Measurements from ENCODE around the gene ADCY9. TPM values are rescaled to one million over a fixed set of nuclear protein-coding genes. Genes with fewer than 3 reads are reported as not detected.
A peak's percentile ranks its signal among the peaks of the same experiment; 100 is the strongest.
"Not testable (repeated sequence)": the region's sequence is repeated elsewhere in the genome, so short reads cannot be mapped to it uniquely, and the experiment has no call there.

The ADCY9 gene
- total and polyA plus RNA-seq, 3 experiments from 2014 or later: 1.2 to 9.2 (median 8.2) TPM

GRCh38 chr16:4046221-4046620 is 70.0 kb downstream of the ADCY9 start:
- peaks cover 0 to 2% (median 0%) of the 10 kb centered on the region in 3 donors for H3K36me3 Mint-ChIP-seq
- peak overlapping the region in 1 of 8 donors; percentile 56 for H3K27ac Mint-ChIP-seq
- H3K4me1 Mint-ChIP-seq: peaks cover 4 to 18% (median 9%) of the 10 kb centered on the region in 3 donors
- H3K36me3 ChIP-seq (ENCODE audit: insufficient read depth, low read length): no peaks in the 10 kb centered on the region
- no peak overlapping the region for H3K27ac ChIP-seq (ENCODE audit: low read depth, low read length)
- DNase-seq: no peak
- POLR2A ChIA-PET: no interaction called here
- CTCF ChIA-PET: interaction anchor here (0.9 kb wide), 1 partner anchor 208 kb away, joined by 3 read pairs; no protein-coding TSS in a partner anchor
- no peak overlapping the region for H3K4me3 Mint-ChIP-seq
- no peaks in the 10 kb centered on the region for H3K27me3 ChIP-seq (ENCODE audit: insufficient read depth, low read length, poor library complexity, severe bottlenecking)
- no peaks in the 10 kb centered on the region for H3K9me3 ChIP-seq (ENCODE audit: low read length)
- no peaks in the 10 kb centered on the region for H3K9me3 Mint-ChIP-seq
- H3K27me3 Mint-ChIP-seq: peaks cover 0 to 6% of the 10 kb centered on the region in 2 donors
- no peaks in the 10 kb centered on the region for H3K4me1 ChIP-seq (ENCODE audit: insufficient read depth, low read length)
- no peak overlapping the region for H3K4me3 ChIP-seq (ENCODE audit: low read length)

- POLR2A ChIA-PET, CTCF ChIA-PET: not testable (repeated sequence)
- H3K4me1 Mint-ChIP-seq: peaks cover 4 to 18% (median 9%) of the 10 kb centered on the region in 3 donors
Measured at GRCh38 chr16:4045561-4045960, 70.7 kb downstream of the ADCY9 start.

GRCh38 chr16:4042581-4042980 is 73.7 kb downstream of the ADCY9 start:
- Mint-ChIP-seq H3K36me3 (peaks cover 0 to 6% (median 0%) of the 10 kb centered on the region in 3 donors), H3K4me1 (peaks cover 4 to 9% (median 8%) of the 10 kb centered on the region in 3 donors), H3K27ac (peak overlapping the region in 1 of 8 donors; percentile 50), H3K9me3 (no peaks in the 10 kb centered on the region), H3K27me3 (peaks cover 0 to 2% of the 10 kb centered on the region in 2 donors), H3K4me3 (no peak overlapping the region)
- Histone ChIP-seq H3K27ac (ENCODE audit: low read depth, low read length) (no peak overlapping the region), H3K9me3 (ENCODE audit: low read length) (no peaks in the 10 kb centered on the region), H3K36me3 (ENCODE audit: insufficient read depth, low read length) (no peaks in the 10 kb centered on the region), H3K4me1 (ENCODE audit: insufficient read depth, low read length) (no peaks in the 10 kb centered on the region), H3K27me3 (ENCODE audit: insufficient read depth, low read length, poor library complexity, severe bottlenecking) (no peaks in the 10 kb centered on the region), H3K4me3 (ENCODE audit: low read length) (no peak overlapping the region)
- CTCF ChIA-PET: no interaction called here
- POLR2A ChIA-PET: no interaction called here
- DNase-seq: no peak

More at GRCh38 chr16:4045561-4045960, 70.7 kb downstream of the ADCY9 start:
- not testable (repeated sequence) for H3K27me3 ChIP-seq (ENCODE audit: insufficient read depth, low read length, poor library complexity, severe bottlenecking); H3K4me3 Mint-ChIP-seq; H3K9me3 ChIP-seq (ENCODE audit: low read length); H3K36me3 Mint-ChIP-seq; H3K27ac ChIP-seq (ENCODE audit: low read depth, low read length); DNase-seq; H3K4me1 ChIP-seq (ENCODE audit: insufficient read depth, low read length); H3K36me3 ChIP-seq (ENCODE audit: insufficient read depth, low read length); H3K4me3 ChIP-seq (ENCODE audit: low read length); H3K9me3 Mint-ChIP-seq; H3K27me3 Mint-ChIP-seq
- H3K27ac Mint-ChIP-seq: peak overlapping the region in 1 of 8 donors; percentile 56

GRCh38 chr16:4038448-4038847 is 77.8 kb downstream of the ADCY9 start:
- DNase-seq: no peak
- ChIA-PET CTCF (no interaction called here), POLR2A (no interaction called here)
- Mint-ChIP-seq H3K27me3 (peaks cover 0 to 2% of the 10 kb centered on the region in 2 donors), H3K9me3 (no peaks in the 10 kb centered on the region), H3K27ac (no peak overlapping the region), H3K4me3 (no peak overlapping the region), H3K36me3 (peaks cover 0 to 9% (median 0%) of the 10 kb centered on the region in 3 donors), H3K4me1 (no peaks in the 10 kb centered on the region)
- Histone ChIP-seq H3K27me3 (ENCODE audit: insufficient read depth, low read length, poor library complexity, severe bottlenecking) (no peaks in the 10 kb centered on the region), H3K4me3 (ENCODE audit: low read length) (no peak overlapping the region), H3K4me1 (ENCODE audit: insufficient read depth, low read length) (no peaks in the 10 kb centered on the region), H3K36me3 (ENCODE audit: insufficient read depth, low read length) (no peaks in the 10 kb centered on the region), H3K9me3 (ENCODE audit: low read length) (no peaks in the 10 kb centered on the region), H3K27ac (ENCODE audit: low read depth, low read length) (no peak overlapping the region)

- H3K27ac Mint-ChIP-seq; H3K9me3 ChIP-seq (ENCODE audit: low read length); H3K36me3 ChIP-seq (ENCODE audit: insufficient read depth, low read length); POLR2A ChIA-PET; DNase-seq; H3K27ac ChIP-seq (ENCODE audit: low read depth, low read length); H3K9me3 Mint-ChIP-seq; H3K4me1 ChIP-seq (ENCODE audit: insufficient read depth, low read length); H3K27me3 ChIP-seq (ENCODE audit: insufficient read depth, low read length, poor library complexity, severe bottlenecking); H3K4me1 Mint-ChIP-seq; H3K36me3 Mint-ChIP-seq; CTCF ChIA-PET; H3K4me3 ChIP-seq (ENCODE audit: low read length); H3K4me3 Mint-ChIP-seq; H3K27me3 Mint-ChIP-seq: not testable (repeated sequence)
Measured at GRCh38 chr16:4036952-4037351, 79.3 kb downstream of the ADCY9 start.

- CTCF ChIA-PET: no interaction called here
- Mint-ChIP-seq H3K4me3 (no peak overlapping the region), H3K36me3 (peaks cover 0 to 13% (median 0%) of the 10 kb centered on the region in 3 donors), H3K27ac (no peak overlapping the region), H3K27me3 (no peaks in the 10 kb centered on the region), H3K4me1 (peaks cover 7 to 23% (median 16%) of the 10 kb centered on the region in 3 donors), H3K9me3 (no peaks in the 10 kb centered on the region)
- DNase-seq: no peak
- H3K36me3 ChIP-seq (ENCODE audit: insufficient read depth, low read length): no peaks in the 10 kb centered on the region
- H3K9me3 ChIP-seq (ENCODE audit: low read length): no peaks in the 10 kb centered on the region
- no peaks in the 10 kb centered on the region for H3K4me1 ChIP-seq (ENCODE audit: insufficient read depth, low read length)
- H3K27ac ChIP-seq (ENCODE audit: low read depth, low read length): no peak overlapping the region
- no peak overlapping the region for H3K4me3 ChIP-seq (ENCODE audit: low read length)
- POLR2A ChIA-PET: no interaction called here
- no peaks in the 10 kb centered on the region for H3K27me3 ChIP-seq (ENCODE audit: insufficient read depth, low read length, poor library complexity, severe bottlenecking)
Measured at GRCh38 chr16:4034963-4035362, 81.3 kb downstream of the ADCY9 start.

GRCh38 chr16:4033951-4034350 is 82.3 kb downstream of the ADCY9 start:
- H3K27me3 ChIP-seq (ENCODE audit: insufficient read depth, low read length, poor library complexity, severe bottlenecking): no peaks in the 10 kb centered on the region
- POLR2A ChIA-PET: no interaction called here
- Mint-ChIP-seq H3K4me1 (peaks cover 9 to 28% (median 17%) of the 10 kb centered on the region in 3 donors), H3K4me3 (no peak overlapping the region), H3K36me3 (peaks cover 0 to 14% (median 0%) of the 10 kb centered on the region in 3 donors), H3K27me3 (peaks cover 0 to 1% of the 10 kb centered on the region in 2 donors), H3K27ac (no peak overlapping the region), H3K9me3 (no peaks in the 10 kb centered on the region)
- no peaks in the 10 kb centered on the region for H3K9me3 ChIP-seq (ENCODE audit: low read length)
- no peak overlapping the region for H3K4me3 ChIP-seq (ENCODE audit: low read length)
- CTCF ChIA-PET: no interaction called here
- DNase-seq: no peak
- H3K27ac ChIP-seq (ENCODE audit: low read depth, low read length): no peak overlapping the region
- H3K4me1 ChIP-seq (ENCODE audit: insufficient read depth, low read length): no peaks in the 10 kb centered on the region
- no peaks in the 10 kb centered on the region for H3K36me3 ChIP-seq (ENCODE audit: insufficient read depth, low read length)

GRCh38 chr16:4032768-4033167 is 83.5 kb downstream of the ADCY9 start:
- H3K4me1 Mint-ChIP-seq: peaks cover 9 to 28% (median 17%) of the 10 kb centered on the region in 3 donors
- ChIA-PET CTCF (no interaction called here), POLR2A (interaction anchor here (0.5 kb wide), 1 partner anchor 1281 kb away, joined by 3 read pairs; no protein-coding TSS in a partner anchor)
- peak overlapping the region in 5 of 8 donors; percentile 10 to 93 (median 37) for H3K27ac Mint-ChIP-seq
- Histone ChIP-seq H3K27me3 (ENCODE audit: insufficient read depth, low read length, poor library complexity, severe bottlenecking) (no peaks in the 10 kb centered on the region), H3K4me3 (ENCODE audit: low read length) (no peak overlapping the region), H3K36me3 (ENCODE audit: insufficient read depth, low read length) (no peaks in the 10 kb centered on the region), H3K4me1 (ENCODE audit: insufficient read depth, low read length) (no peaks in the 10 kb centered on the region), H3K9me3 (ENCODE audit: low read length) (no peaks in the 10 kb centered on the region), H3K27ac (ENCODE audit: low read depth, low read length) (no peak overlapping the region)
- H3K27me3 Mint-ChIP-seq: peaks cover 0 to 1% of the 10 kb centered on the region in 2 donors
- H3K9me3 Mint-ChIP-seq: no peaks in the 10 kb centered on the region
- peak overlapping the region in 3 of 7 donors; percentile 39 to 81 (median 48) for H3K4me3 Mint-ChIP-seq
- DNase-seq: peak in 4 of 5 donors; percentile 3 to 52 (median 12)
- peaks cover 0 to 9% (median 0%) of the 10 kb centered on the region in 3 donors for H3K36me3 Mint-ChIP-seq

Data from CD8-positive, alpha-beta memory T cell (primary cell).